Heart left ventricle (tissue), 13 donors: Measurements from ENCODE around the gene NLRP3.

Source experiments
- CTCF ChIP-seq, 12 donors: fragments of 200-600 bp; sonication (generic) in 4 of 12; IDR thresholded peaks; one replicate each; pipeline versions ENCODE4 v1.5.0 to v1.8.0; 2018 to 2022; ENCODE audit warnings: antibody characterized with exemption in 12 of 12, mild to moderate bottlenecking in 5 of 12
- POLR2A ChIP-seq, 2 donors: fragments of 450-650 bp; IDR thresholded peaks; one replicate each; pipeline ENCODE4 v1.6.1; 2017; ENCODE audit warnings: antibody characterized with exemption in 2 of 2, mild to moderate bottlenecking in 2 of 2, moderate library complexity in 2 of 2
- donor health status: ischemic (EF 13 %, LVEDD 7.1; RV severe dilation, severe dysfunction).
- donor health status: DM: no; HTN: yes; CAD: no.
- donor health status: DM: no; HTN: no; CAD: no.
- donor health status: ischemic (EF 25% LVEDD 6.9; RV normal size, moderate dysfunction).
- donor health status: ischemic (EF 25% LVEDD 5.7; RV mildly dilated, moderate dysfunction).
- donor health status: ischemic (EF 35%, LVEDD 5.7; RV mildly dilated, moderate dysfunction).
- donor health status: nonischemic (EF 11% LVEDD 7.7; RV severe dilation, severe dysfunction).
- donor health status: DM: yes; HTN: yes; CAD: no.
- donor health status: PGD.
- donor health status: ischemic (EF 29% LVEDD 5.4; RV normal size, mild dysfunction).
- donor health status: nonischemic (EF 23%, LVEDD 6.1; RV moderate dilation, normal function).

DNA sequence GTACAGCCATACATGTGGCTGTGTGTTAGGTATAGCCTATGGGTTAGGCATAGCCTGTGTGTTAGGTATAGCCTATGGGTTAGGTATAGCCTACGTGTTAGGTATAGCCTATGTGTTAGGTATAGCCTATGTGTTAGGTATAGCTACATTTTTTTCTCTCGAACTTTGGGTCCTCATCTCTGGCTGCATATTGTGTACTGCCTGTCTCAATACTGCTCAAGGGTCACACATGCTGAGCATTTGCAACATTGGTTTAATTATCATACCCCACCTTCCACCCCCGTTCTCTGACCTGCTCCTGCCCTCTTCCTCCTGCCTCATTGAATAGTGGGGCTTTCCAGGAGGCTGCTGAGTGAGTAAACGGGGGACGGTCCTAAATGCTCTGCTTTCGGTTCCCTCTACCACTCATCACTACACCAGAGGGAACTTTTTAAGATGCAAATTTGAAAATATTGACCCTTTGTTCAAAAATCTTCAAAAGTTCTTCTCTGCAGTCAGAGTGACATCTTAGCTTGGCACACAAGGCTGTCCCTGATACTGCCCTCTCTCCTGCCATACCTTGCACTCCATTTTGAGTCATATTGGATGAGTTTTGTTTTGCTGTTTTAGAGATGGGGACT, 24.1 kb downstream of the NLRP3 start:
- TF ChIP-seq POLR2A (IDR thresholded peaks at IDR 0.05): no peak
- TF ChIP-seq CTCF (IDR thresholded peaks at IDR 0.05): no peak
